Limb (tissue), 2 donors: ENCODE data around the gene INPP1.

Experiments
- DNase-seq, 2 donors: peaks; one replicate each; pipeline ENCODE4 v3.0.0-alpha.2; 2016; ENCODE audit errors: extremely low spot score in 2 of 2

The INPP1 gene

DNA sequence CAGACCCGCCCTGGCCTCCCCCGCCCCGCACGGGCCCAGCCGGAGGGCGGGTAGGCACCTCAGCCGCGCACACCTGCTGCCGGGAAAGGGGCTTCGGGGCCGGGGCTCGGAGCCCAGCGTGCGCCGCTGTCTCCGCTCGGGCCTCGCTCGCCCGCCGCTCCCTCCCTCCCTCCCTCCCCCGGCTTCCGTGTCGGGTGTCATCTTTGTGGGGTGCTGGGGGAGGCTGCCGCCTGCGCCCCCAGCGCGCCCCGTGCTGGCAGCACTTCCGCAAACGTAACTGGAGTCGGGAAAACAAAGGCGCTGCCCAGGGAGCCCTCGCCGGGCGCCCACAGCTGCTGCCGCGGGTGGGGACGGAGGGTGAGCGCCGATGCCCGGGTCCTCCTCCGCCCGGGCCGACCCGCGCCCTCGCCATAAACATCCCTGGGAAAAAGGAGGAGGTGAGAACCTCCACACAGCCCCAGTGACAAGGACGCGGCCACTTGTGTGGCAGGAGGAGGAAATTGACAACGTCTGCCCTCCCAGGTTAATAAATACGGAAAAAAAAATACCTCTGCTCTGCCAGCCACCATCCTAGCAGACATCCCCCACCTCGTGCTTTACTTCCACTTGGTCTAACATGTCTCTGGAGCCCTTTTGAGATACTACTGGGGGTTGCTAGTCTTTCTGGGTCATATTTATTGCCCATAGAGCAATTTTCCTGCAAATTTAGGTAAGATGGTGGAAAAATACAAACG lies 65.3 kb downstream of the INPP1 start:
- no peak for DNase-seq

DNA sequence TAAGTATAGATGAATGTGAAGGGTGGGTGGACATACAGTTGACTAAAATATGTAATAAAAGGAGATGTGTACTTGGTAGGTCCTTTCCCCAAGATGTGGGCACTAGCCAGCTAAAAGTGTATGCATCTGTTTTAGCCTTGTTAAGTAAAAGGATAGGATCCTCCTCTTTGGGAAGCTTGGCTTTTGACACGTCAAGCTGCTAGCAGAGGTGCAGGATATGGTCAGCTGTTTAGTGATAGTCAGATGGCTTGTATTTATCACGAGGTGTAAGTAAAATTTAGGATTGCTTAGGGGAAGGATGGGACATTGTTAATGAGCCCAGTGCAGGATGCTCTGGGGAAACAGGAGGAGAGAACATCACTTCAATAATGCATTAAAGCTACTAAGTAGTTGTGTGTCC lies 66.2 kb downstream of the INPP1 start:
- DNase-seq = no peak

DNA sequence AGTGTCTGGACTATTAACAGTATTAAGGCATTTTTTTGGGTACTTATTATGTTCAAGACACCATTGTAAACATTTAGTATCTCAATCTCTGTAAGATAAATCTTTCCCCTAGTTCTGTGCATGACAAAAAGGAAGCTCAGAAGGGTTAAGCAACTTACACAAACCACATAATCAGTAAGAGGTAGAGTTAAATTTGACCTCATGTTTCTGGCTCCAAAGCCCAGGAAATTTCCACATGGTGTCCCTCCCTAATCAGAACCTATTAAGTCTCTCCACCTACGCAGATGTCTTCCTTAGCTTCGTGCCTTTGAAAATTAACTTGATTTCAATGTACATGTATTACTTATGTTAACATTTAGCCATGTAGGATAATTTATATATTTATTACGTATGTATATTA lies 66.8 kb downstream of the INPP1 start:
- DNase-seq = no peak

DNA sequence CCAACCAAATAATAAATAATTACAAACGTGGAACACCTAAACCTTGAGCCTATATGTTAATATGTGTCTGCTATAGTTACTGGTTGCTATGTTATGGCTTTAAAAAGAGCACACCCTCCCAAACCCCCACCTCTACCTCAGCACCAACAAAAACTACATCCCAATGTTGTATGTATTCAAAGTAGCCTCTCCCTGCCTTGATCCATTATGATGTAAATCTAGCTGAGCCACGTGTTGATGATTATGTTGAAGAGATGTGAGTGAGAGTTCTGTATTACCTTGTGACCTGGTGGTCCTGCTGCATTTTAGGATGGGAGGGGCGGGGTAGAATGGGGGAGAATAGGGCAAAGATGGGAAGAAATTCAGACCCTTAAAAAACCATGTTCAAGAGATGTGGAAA lies 69.6 kb downstream of the INPP1 start:
- no peak for DNase-seq

DNA sequence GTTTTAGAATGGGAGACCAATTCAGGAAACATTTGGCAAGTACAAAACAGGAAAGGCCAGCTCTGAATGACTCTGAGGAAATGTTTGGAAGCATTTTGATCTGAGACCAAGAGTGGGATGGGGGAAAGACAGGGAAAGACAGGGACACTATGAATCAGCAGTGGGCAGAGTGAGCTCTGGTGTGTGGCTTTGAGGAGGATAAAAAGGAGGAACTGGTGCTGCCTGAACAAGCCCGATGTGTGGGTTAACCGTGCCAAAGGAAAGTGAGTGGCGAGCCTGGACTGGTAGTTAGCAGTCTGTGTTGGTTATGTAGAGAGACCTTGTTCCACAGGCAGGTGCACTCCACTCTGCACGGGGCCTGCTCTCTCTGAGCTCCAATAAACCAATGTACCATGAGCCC lies 70.0 kb downstream of the INPP1 start:
- no peak for DNase-seq

DNA sequence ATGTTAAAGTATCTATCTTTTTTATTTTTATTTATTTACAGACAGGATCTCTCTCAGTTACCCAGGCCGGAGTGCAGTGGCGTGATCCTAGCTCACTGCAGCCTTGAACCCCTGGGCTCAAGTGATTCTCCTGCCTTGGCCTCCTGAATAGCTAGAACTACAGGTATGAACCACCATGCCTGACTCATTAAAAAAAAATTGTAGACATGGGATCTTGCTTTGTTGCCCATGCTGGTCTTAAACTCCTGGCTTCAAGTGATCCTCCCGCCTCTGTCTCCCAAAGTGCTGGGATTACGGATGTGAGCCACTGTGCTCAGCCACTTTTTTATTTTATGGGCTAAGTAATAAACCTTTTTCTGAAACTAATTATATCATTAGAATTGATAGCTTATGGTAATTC lies 71.9 kb downstream of the INPP1 start:
- no peak for DNase-seq

DNA sequence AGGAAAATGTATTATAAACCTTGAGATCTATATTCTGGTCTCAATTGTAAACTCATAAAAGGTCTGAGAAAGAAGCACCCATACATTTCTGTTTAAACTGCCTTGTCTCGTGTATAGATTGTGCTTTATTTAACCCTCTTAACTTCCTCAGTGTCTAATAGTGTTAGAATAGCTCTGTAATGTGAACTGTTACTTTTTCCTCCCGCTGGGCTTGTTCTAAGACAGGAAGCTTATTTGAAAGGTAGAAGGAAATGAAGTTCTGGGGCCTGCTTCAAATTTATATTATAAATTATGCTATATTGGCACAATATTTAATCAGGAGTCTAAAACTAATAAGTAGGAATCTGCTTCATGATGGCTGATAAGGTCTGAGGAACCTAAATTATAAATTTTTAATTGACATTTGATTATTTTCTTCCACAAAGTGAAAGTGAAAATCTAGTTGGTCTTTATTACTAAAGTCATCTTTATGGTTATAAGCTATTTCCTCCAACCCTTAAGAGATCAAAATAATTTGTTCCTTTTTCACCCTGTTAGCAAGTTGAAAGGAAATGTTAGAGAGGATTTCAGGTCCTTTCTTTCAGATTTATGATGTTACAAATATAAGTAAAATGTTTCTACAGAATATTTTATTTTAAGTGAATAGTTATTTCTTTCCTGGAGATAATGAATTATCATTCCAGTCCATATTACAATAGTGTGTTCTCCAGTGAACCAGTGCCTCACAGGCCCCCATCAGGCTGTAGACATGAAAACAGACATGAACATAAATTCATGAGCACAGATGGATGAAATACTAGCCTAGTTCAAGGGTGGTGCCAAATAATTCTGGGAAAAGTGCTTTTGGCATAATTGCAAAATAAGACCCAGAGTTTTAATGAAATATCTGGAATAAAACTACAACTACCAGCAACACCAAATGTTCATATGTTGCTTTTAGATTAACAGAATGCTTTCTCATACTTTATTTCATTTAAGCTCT lies 72.7 kb downstream of the INPP1 start:
- DNase-seq = peak in 1 of 2 donors; percentile 21

DNA sequence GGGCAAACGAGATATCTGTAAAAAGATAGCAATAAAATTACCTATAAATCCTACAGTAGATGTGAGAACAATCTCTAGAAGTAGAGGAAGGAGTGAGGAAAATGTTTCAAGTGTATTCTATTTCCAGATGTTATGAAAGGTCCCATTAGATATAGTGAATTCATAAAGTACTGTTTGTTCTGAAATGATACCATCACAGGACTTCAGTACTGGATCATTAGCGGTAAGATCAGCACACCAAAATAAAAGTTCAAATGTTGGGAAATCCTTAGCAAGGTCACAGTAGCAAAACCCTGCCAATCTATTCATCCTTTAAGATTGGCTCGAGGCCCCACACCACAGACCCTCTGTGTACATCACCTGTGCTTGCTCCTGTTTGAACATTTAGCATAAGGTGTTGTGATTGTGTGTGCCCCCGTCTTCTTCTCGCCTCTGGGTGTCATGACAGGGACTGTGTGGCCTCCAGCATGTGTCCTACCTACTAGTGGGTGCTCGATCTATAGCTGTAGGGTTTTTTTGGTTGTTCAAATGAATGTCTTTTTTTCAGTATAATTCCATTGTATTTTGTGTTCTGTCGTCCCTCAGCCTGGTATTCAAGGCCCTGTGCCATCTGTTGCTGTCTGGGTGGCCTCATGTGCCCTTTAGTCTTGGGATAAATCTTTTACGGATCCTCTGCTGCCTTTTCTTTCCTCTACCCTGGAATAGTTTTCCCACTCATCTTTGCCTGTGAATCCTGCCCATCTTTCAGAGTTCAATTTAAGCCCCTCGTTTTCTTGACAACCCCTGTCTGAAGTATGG lies 73.9 kb downstream of the INPP1 start:
- DNase-seq = no peak

DNA sequence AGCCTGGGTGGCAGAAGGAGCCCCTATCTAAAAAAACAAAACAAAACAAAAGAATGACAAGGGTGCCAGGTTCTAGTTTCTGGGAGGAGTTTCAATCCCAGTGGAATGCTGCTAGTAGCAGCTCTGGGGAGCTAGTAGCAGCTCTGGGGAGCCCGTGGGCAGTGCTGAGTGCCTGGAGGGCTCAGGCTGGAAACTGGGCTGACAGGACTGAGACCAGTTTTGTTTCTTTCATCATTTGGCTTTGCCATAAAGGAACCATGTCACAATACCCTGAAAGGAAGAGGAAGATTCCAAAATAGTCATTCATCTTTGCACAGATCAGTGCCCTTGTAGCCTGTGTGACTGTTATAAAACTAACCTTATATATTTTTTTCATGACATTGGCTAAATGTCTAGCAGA lies 75.3 kb downstream of the INPP1 start:
- DNase-seq = no peak

DNA sequence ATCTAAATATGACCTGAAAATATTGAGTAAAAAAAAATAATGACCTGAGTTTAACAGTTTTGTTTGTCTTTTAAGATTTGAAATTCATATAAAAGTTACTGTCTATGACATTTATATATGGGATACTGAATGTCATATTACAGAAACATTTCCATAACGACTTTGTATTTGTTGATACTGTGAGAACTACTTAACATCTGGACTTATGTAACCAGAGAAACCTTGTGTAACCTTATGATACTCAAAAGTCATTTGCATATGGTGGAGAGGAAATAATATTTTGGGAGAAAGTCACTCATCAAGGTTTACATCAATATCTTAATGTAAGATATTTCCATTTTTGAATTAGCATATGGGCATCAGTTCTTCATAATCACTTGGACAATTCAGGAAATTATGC lies 77.4 kb downstream of the INPP1 start:
- no peak for DNase-seq
